Measurements from ENCODE around the gene CISD3.

DNA sequence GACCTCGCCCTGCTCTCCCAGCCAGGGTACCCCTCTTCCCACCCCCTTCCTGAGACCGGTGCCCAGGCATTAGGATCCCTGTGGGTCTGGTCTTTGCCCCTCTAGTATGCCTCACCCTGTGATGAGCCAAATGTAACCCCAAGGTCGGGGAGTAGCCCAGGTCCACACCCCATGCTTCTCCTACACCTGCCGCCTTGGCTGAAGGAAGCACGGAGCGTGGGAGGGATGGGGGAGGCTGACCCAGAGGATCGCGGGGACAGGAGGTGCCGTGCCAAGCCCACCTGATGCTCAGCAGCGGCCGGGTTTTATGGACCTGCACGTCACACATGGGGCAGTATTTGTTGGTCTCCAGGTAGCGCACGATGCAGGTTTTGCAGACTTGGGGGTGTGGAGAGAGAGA, 9.2 kb downstream of the CISD3 start:
- TF ChIP-seq, protein P1, sequence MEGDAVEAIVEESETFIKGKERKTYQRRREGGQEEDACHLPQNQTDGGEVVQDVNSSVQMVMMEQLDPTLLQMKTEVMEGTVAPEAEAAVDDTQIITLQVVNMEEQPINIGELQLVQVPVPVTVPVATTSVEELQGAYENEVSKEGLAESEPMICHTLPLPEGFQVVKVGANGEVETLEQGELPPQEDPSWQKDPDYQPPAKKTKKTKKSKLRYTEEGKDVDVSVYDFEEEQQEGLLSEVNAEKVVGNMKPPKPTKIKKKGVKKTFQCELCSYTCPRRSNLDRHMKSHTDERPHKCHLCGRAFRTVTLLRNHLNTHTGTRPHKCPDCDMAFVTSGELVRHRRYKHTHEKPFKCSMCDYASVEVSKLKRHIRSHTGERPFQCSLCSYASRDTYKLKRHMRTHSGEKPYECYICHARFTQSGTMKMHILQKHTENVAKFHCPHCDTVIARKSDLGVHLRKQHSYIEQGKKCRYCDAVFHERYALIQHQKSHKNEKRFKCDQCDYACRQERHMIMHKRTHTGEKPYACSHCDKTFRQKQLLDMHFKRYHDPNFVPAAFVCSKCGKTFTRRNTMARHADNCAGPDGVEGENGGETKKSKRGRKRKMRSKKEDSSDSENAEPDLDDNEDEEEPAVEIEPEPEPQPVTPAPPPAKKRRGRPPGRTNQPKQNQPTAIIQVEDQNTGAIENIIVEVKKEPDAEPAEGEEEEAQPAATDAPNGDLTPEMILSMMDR (IDR thresholded peaks at IDR 0.05) = no peak
- TF ChIP-seq POLR2A (IDR thresholded peaks at IDR 0.05) = no peak
